ENCODE results near the gene TRIM69.

Gene TRIM69

DNA sequence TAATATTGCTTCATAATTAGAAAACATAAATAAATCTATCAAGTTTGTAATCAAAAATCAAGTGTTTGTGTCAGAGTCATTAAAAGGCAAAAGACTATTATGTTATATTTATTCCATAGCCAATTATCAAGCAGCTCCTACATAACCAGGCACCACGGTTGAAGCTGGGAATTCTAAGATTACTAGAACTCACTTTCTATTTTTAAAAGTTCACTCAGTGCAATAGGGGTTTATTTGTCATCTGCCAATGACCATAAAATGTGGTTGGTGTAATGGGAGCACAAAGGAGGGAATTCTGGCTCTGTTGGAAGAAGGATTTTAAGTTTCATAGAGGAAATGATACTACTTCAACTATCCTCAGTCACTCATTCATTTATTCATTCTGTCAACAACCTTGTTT, 57.7 kb downstream of the TRIM69 start:
- Mint-ChIP-seq H3K27me3 (no peaks in the 10 kb centered on the region), H3K27ac (no peak overlapping the region), H3K36me3 (no peaks in the 10 kb centered on the region), H3K4me1 (peaks cover 0 to 5% of the 10 kb centered on the region in 2 donors), H3K4me3 (no peak overlapping the region), H3K9me3 (no peaks in the 10 kb centered on the region)
- DNase-seq (no peak), ATAC-seq (replicated peaks) (no peak)

DNA sequence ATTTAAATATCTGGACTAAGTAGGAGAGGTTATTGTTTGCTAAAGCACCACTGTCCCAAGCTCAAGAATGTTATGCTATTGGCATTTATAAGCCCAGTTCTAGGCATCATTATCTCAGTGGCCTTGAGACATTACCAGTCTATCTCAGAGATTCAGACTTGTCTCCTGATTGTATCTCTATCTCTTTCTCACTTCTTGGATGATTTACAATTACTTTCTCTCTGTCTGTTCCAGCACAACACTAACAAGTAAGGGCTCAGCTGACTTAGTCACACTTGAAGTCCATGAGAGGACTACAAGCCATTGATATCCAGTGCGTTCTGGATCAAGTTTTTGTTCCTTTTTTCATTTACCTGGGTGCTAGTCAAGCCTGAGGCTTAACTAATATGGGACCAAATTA, 60.2 kb downstream of the TRIM69 start:
- H3K27ac Mint-ChIP-seq: no peak overlapping the region
- DNase-seq: no peak
- no peaks in the 10 kb centered on the region for H3K4me1 Mint-ChIP-seq

DNA sequence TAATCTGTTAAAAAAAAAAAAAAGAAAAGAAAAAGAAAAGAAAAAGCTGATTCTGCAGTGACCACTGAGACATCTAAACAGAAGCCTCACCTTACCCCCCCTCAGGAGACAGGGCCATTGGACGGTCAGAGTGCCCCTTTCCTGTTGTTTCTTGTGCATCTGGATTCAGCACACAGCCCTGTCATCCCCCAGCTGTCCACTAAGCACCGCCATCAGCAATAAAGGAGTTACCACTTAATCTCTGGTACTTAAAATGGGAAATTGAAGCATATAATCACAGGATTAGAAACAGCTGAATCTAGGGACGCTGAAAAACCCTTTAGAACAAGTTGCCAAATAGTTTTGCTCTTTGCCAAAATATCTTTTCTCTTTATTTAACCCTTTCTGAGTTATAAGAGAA, 62.5 kb downstream of the TRIM69 start:
- DNase-seq (no peak), ATAC-seq (replicated peaks) (no peak)

More for the DNA sequence above, 60.2 kb downstream of the TRIM69 start:
- no peak overlapping the region for H3K4me3 Mint-ChIP-seq
- H3K36me3 Mint-ChIP-seq: no peaks in the 10 kb centered on the region
- H3K27me3 Mint-ChIP-seq: peaks cover 0 to 3% of the 10 kb centered on the region in 2 donors
- no peak for ATAC-seq (replicated peaks)
- H3K9me3 Mint-ChIP-seq: no peaks in the 10 kb centered on the region

DNA sequence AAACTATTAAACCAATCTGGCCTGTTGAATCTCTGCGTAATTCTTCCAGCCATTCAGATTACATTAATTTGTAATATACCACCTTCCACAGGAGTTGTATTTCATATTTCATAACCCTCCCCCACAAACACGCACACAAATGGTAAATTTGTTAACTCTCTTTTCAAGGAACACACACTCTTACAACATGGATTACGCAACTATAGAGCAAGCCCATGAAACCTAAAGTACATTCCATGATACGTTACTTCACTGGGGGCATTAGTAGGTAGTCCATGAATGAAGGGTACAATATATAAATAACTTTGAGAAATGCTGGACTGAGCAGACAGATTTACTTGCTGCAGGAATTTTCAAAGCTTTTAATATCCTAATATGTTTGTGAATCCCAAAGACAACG, 65.0 kb downstream of the TRIM69 start:
- Mint-ChIP-seq H3K27ac (no peak overlapping the region), H3K36me3 (no peaks in the 10 kb centered on the region), H3K27me3 (peaks cover 7 to 11% of the 10 kb centered on the region in 2 donors), H3K4me3 (no peak overlapping the region), H3K9me3 (no peaks in the 10 kb centered on the region), H3K4me1 (peaks cover 0 to 3% of the 10 kb centered on the region in 2 donors)
- DNase-seq (no peak), ATAC-seq (replicated peaks) (no peak)

More for the DNA sequence above, 62.5 kb downstream of the TRIM69 start:
- Mint-ChIP-seq H3K27ac (no peak overlapping the region), H3K4me3 (no peak overlapping the region), H3K36me3 (no peaks in the 10 kb centered on the region), H3K4me1 (no peaks in the 10 kb centered on the region), H3K27me3 (peaks cover 0 to 7% of the 10 kb centered on the region in 2 donors), H3K9me3 (no peaks in the 10 kb centered on the region)

DNA sequence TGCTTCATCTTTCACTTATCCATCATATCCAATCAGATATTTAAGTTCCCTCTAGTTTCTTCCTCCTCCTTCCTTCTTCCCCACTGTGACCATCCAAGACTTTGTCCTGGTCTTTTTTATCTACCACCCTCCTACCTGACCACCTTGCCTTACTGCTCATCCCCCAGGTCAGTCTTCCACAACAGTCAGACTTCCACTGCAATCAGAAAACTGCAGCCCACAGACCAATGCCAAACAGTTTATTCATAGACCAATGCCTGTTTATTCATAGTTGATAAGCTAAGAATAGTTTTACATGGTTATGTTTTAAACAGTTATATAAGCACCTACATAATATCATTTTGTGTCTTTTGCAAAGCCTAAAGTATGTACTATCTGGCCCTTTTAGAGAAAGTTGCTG, 65.5 kb downstream of the TRIM69 start:
- Mint-ChIP-seq H3K4me1 (peaks cover 0 to 3% of the 10 kb centered on the region in 2 donors), H3K4me3 (no peak overlapping the region), H3K9me3 (no peaks in the 10 kb centered on the region), H3K27ac (no peak overlapping the region), H3K36me3 (no peaks in the 10 kb centered on the region), H3K27me3 (peaks cover 7 to 11% of the 10 kb centered on the region in 2 donors)
- ATAC-seq (replicated peaks) (no peak), DNase-seq (no peak)

DNA sequence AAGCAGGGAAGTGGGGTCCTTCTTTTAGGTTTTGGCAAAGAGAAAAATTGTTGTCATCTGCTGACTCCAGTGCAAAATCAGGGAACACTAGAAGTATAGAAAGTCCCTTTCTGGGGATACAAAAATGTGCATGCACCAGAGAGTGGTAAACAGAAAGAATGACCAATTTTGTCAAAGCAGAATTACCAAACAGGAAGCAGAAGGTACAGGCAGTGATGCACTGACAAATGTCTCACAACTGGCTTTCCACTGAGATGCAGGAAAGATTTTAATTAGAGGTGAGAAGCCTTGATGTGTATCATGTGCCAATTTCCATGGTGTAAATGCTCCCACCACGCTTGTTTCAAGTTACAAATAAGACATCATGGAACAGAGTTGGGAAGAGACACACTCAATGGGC, 66.0 kb downstream of the TRIM69 start:
- DNase-seq: no peak
- H3K36me3 Mint-ChIP-seq: no peaks in the 10 kb centered on the region

DNA sequence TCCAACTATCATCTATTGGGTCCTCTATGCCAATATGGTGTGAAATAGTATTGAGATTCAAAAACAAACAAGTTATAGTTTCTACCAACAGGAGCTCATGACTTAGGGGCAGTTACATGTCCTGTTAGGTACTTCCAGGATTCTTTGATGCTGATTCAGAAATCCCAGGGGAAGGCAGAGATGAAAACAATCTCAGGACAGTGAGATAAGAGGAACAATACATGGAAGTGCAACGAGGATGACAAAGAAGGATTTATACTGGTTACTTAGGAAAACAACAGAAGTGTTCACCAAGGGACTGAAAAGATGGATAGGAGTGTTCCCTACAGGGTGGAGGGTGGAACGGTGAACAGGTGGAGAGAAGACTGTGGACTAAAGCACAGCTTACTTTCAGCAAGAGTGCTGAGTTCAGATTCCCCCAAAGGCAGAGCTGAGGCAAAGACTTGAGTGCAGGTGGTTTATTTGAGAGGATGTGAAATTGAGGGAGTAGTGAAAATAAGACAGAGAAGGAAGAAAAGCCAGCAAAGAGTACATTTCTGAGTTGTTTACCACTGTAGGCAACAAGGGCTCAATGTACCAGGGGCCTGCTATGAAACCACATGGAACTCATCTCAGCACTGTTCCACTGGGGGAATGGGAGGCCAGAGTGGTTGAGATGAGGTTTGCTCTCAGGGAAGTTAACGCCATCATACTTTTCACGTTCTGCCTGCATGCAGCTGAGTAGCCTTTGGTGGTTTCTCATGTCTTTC, 68.1 kb downstream of the TRIM69 start:
- Mint-ChIP-seq H3K4me3 (no peak overlapping the region), H3K27me3 (peaks cover 11 to 12% of the 10 kb centered on the region in 2 donors), H3K9me3 (no peaks in the 10 kb centered on the region), H3K4me1 (peaks cover 0 to 3% of the 10 kb centered on the region in 2 donors), H3K27ac (no peak overlapping the region), H3K36me3 (no peaks in the 10 kb centered on the region)
- DNase-seq (no peak), ATAC-seq (replicated peaks) (peak; percentile 29 to 61)

More for the DNA sequence above, 66.0 kb downstream of the TRIM69 start:
- H3K9me3 Mint-ChIP-seq: no peaks in the 10 kb centered on the region
- peaks cover 0 to 3% of the 10 kb centered on the region in 2 donors for H3K4me1 Mint-ChIP-seq
- no peak overlapping the region for H3K27ac Mint-ChIP-seq
- peaks cover 7 to 11% of the 10 kb centered on the region in 2 donors for H3K27me3 Mint-ChIP-seq
- peak in 1 of 2 donors; percentile 48 for ATAC-seq (replicated peaks)
- no peak overlapping the region for H3K4me3 Mint-ChIP-seq

DNA sequence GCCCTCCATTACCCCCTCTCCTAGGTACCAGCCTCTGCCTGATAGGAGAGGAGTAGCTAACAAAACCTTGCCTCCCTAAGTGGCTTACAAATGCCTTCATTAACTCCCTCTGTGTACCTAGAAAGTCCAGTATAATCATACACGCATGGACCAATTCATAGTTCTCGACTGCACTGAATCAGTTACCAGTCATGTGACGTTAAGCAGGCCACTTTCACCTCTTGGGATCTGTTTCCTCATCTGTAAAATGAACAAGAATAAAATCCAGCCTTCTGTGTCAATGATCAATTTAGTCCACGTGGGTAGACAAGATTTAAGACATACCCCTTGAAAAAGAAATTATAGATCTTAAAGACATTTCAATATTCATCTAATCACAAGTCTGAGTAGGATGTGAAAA, 72.2 kb downstream of the TRIM69 start:
- Mint-ChIP-seq H3K4me3 (no peak overlapping the region), H3K27ac (no peak overlapping the region), H3K9me3 (no peaks in the 10 kb centered on the region), H3K27me3 (peaks cover 5 to 19% of the 10 kb centered on the region in 2 donors), H3K4me1 (peaks cover 0 to 3% of the 10 kb centered on the region in 2 donors), H3K36me3 (no peaks in the 10 kb centered on the region)
- no peak for ATAC-seq (replicated peaks)
- DNase-seq: no peak

DNA sequence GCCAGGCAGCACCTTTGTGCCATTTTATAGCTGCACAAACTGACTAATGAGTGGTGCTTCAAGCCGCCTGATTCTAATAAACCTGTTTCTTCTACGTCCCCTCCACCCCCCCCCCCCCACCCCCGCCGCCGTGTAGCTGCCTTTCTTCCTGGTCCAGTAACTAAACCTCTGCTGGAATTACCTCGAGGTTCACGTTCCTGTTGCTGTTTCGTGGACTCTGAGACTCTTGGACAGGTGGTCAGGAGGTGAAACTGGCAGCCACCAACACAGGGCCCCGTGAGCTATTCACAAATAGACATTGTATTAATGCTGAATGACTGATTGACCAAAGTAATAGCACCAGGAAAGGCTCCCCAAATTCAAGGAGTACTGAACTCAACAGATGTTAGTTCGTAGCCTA, 73.9 kb downstream of the TRIM69 start:
- DNase-seq (no peak), ATAC-seq (replicated peaks) (no peak)
- Mint-ChIP-seq H3K27ac (no peak overlapping the region), H3K27me3 (peaks cover 0 to 19% of the 10 kb centered on the region in 2 donors), H3K9me3 (no peaks in the 10 kb centered on the region), H3K36me3 (no peaks in the 10 kb centered on the region), H3K4me3 (no peak overlapping the region), H3K4me1 (no peaks in the 10 kb centered on the region)

DNA sequence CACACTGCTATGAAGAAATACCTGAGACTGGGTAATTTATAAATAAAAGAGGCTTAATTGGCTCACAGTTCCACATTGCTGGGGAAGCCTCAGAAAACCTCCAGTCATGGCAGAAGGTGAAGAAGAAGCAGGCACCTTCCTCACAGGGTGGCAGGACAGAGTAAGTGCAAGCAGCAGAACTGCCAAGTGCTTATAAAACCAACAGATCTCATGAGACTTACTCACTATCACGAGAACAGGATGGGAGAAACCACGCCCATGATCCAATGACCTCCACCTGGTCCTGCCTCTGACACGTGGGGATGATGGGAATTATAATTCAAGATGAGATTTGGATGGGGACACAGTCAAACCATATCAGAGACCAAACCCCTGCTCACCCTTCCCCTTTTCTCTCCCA, 75.0 kb downstream of the TRIM69 start:
- no peaks in the 10 kb centered on the region for H3K4me1 Mint-ChIP-seq
- H3K4me3 Mint-ChIP-seq: no peak overlapping the region
- no peak overlapping the region for H3K27ac Mint-ChIP-seq
- H3K9me3 Mint-ChIP-seq: no peaks in the 10 kb centered on the region
- H3K36me3 Mint-ChIP-seq: no peaks in the 10 kb centered on the region
- ATAC-seq (replicated peaks) (no peak), DNase-seq (no peak)
- peaks cover 4 to 12% of the 10 kb centered on the region in 2 donors for H3K27me3 Mint-ChIP-seq

DNA sequence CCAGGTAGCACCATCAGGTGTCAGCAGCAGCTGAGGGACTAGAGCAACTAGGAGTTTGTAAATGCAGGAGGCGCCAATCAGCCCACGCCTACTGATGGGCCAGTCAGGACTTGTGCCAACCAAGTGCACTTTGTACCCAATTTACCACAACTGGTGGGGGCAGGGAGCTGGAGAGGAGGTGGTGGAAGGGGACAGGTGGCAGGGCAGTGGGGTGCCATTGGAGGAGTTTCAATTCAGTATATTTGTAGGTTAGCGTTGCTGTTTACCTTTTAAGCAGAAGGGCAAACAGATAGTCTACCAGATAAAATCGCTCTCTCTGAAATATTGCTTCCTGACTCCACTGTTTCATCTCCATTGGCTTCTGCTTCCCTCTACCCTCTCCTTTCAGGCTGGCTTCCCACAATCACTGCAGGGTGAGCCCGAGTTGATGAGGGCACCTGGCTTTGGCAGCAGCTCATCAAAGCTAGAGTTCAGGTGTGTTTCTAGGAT, 75.7 kb downstream of the TRIM69 start:
- H3K4me3 Mint-ChIP-seq: no peak overlapping the region

DNA sequence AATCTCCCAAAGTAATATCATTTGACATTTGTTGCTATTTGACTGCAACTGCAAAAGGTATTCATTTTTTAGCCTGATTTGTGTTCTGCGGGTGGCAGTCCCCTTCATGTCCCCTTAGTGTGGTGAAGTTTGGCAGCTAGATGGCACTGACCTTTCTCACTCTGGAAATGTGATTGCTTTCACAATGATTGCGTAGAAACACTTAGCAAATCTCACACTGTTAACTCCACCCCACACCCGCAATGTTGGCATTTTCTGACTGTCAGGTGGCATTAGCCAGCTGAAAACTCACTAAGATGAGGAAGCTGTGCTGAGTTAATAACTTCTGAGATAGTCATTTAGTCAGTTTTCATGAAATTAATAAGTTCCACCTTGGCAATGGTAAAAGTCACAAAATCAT, 76.9 kb downstream of the TRIM69 start:
- Mint-ChIP-seq H3K4me1 (no peaks in the 10 kb centered on the region), H3K27ac (no peak overlapping the region), H3K9me3 (no peaks in the 10 kb centered on the region), H3K36me3 (no peaks in the 10 kb centered on the region), H3K27me3 (peaks cover 4 to 12% of the 10 kb centered on the region in 2 donors), H3K4me3 (no peak overlapping the region)
- no peak for DNase-seq
- peak; percentile 36 to 38 for ATAC-seq (replicated peaks)

More for the DNA sequence above, 75.7 kb downstream of the TRIM69 start:
- Mint-ChIP-seq H3K4me1 (no peaks in the 10 kb centered on the region), H3K36me3 (no peaks in the 10 kb centered on the region), H3K27me3 (peaks cover 4 to 12% of the 10 kb centered on the region in 2 donors), H3K27ac (no peak overlapping the region), H3K9me3 (no peaks in the 10 kb centered on the region)
- no peak for DNase-seq
- no peak for ATAC-seq (replicated peaks)
